Heart left ventricle (tissue), 13 donors: ENCODE measurements around the gene PALLD.

Experiments used
- CTCF ChIP-seq, 12 donors: fragments of 200-600 bp; sonication (generic) in 4 of 12; IDR thresholded peaks; one replicate each; pipeline versions ENCODE4 v1.5.0 to v1.8.0; 2018 to 2022; ENCODE audit warnings: antibody characterized with exemption in 12 of 12, mild to moderate bottlenecking in 5 of 12
- POLR2A ChIP-seq, 2 donors: fragments of 450-650 bp; IDR thresholded peaks; one replicate each; pipeline ENCODE4 v1.6.1; 2017; ENCODE audit warnings: antibody characterized with exemption in 2 of 2, mild to moderate bottlenecking in 2 of 2, moderate library complexity in 2 of 2
- donor health status: ischemic (EF 13 %, LVEDD 7.1; RV severe dilation, severe dysfunction).
- donor health status: DM: no; HTN: yes; CAD: no.
- donor health status: DM: no; HTN: no; CAD: no.
- donor health status: ischemic (EF 25% LVEDD 6.9; RV normal size, moderate dysfunction).
- donor health status: ischemic (EF 25% LVEDD 5.7; RV mildly dilated, moderate dysfunction).
- donor health status: ischemic (EF 35%, LVEDD 5.7; RV mildly dilated, moderate dysfunction).
- donor health status: nonischemic (EF 11% LVEDD 7.7; RV severe dilation, severe dysfunction).
- donor health status: DM: yes; HTN: yes; CAD: no.
- donor health status: PGD.
- donor health status: ischemic (EF 29% LVEDD 5.4; RV normal size, mild dysfunction).
- donor health status: nonischemic (EF 23%, LVEDD 6.1; RV moderate dilation, normal function).

- no peak for TF ChIP-seq CTCF (IDR thresholded peaks at IDR 0.05)
- no peak for TF ChIP-seq POLR2A (IDR thresholded peaks at IDR 0.05)
Measured at GRCh38 chr4:168797738-168798375, 301.0 kb downstream of the PALLD start.
